Measurements from ENCODE around the gene INTS13.

Gene INTS13

GRCh38 chr12:26941215-26941594 lies 3.4 kb upstream of the INTS13 start:
- TF ChIP-seq CTCF (IDR thresholded peaks at IDR 0.05; ENCODE audit: low read depth, low read length) = no peak
- no peak overlapping the region for H3K4me3 ChIP-seq (ENCODE audit: low read depth, low read length)

DNA sequence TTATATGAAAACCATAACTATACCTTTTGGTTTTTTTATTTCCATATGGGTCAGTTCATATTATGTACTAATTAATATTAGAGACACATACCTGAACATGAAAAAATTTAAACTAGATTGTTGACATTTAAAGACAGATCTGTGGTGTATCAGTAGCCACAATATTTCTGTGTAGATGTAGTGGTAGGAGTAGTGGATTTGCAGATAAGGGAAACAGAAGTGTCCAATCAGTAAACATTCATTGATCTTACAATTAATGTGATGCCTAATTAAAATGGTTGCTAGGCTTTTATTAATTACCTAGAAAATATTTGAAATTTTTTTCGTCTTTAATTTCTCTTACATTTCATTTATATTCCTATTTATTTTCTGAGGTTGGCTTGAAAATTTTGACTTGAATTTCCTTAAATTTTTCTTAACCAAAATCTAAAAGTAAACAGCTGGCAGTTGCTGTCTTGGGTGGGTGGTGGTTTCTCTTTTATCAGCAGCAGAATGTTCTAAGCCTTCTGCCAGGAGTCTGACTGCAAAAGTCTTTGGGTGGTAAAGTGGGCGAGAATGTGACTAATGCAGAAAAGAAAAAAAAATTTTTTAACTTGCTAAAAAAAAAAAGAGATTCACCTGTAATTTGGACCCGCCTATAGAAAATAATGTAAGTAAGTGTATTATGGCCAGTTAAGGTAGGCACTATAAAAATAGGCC lies 2.9 kb upstream of the INTS13 start:
- TF ChIP-seq CTCF (IDR thresholded peaks at IDR 0.05; ENCODE audit: low read depth, low read length) = no peak
- no peak overlapping the region for H3K4me3 ChIP-seq (ENCODE audit: low read depth, low read length)

GRCh38 chr12:26939953-26940352 lies 2.2 kb upstream of the INTS13 start:
- peak overlapping the region; percentile 99 for H3K4me3 ChIP-seq (ENCODE audit: low read depth, low read length)
- TF ChIP-seq CTCF (IDR thresholded peaks at IDR 0.05; ENCODE audit: low read depth, low read length) = no peak

GRCh38 chr12:26939192-26939832 lies 1.5 kb upstream of the INTS13 start:
- TF ChIP-seq CTCF (IDR thresholded peaks at IDR 0.05; ENCODE audit: low read depth, low read length) = no peak
- peak overlapping the region; percentile 99 for H3K4me3 ChIP-seq (ENCODE audit: low read depth, low read length)

- H3K4me3 ChIP-seq (ENCODE audit: low read depth, low read length) = peak overlapping the region; percentile 99
- TF ChIP-seq CTCF (IDR thresholded peaks at IDR 0.05; ENCODE audit: low read depth, low read length) = no peak
Measured at GRCh38 chr12:26938701-26939062, 901 bp upstream of the INTS13 start.

DNA sequence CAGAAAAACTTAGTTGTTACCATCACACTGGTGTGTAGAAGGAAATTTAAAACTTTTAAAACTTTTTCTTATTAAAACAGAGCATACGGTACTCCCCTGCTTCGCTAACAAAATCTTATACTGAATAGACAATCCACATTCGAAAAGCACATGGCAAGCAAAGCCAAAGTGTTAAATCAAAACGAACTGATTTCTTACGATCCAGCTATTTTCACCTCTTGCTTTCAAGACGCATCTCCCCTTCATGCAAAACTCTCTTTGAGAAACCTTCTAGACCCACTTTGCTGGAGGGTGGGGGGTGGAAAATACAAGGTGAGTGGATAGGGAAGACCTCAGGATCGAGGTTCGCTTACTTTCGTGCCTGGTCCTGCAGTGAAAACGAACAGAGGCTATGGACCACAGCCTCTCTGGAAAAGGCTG lies 328 bp downstream of the INTS13 start:
- H3K4me3 ChIP-seq (ENCODE audit: low read depth, low read length) = peak overlapping the region; percentile 99
- TF ChIP-seq CTCF (IDR thresholded peaks at IDR 0.05; ENCODE audit: low read depth, low read length) = no peak
